Activated T-cell treated with anti-CD3 and anti-CD28 coated beads for 48 hours (primary cell): ENCODE measurements around the gene SMAD4.
A peak's percentile ranks its signal among the peaks of the same experiment; 100 is the strongest.
"Not testable (repeated sequence)": the region's sequence is repeated elsewhere in the genome, so short reads cannot be mapped to it uniquely, and the experiment has no call there.

Source experiments
- DNase-seq: peaks from one replicate; pipeline ENCODE4 v3.0.0-alpha.2; 2020; ENCODE audit warnings: low read depth

SMAD4 gene

GRCh38 chr18:51029694-51030536, at the start of gene SMAD4:
Gene SMAD4 (plus strand): TSS chr18:51030213. CDS start chr18:51047047, 16,834 bp downstream.
- peak; percentile 96 for DNase-seq

- DNase-seq, result no peak
Observed at GRCh38 chr18:50981381-50981780, 48.6 kb upstream of the SMAD4 start.

GRCh38 chr18:50982086-50982801, 47.8 kb upstream of the SMAD4 start:
- no peak for DNase-seq

DNA sequence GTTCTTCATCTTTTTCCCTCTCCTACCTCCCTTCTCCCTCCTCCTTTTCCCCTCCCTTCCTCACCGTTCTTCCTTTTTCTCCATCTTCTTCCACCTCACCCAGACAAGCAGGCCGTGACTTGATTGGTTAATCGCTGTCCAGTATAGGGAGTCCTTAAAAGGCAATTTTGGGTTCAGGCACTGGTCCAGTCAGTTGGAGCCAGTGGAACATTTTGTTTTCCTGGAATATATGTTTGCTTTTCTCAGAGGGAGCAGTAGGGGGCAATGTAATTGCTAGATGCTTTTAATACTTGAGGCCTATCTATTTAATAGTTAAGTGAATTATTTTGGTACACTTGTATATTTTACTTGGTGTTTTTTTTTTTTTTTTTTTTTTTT, 47.2 kb upstream of the SMAD4 start:
- no peak for DNase-seq

DNA sequence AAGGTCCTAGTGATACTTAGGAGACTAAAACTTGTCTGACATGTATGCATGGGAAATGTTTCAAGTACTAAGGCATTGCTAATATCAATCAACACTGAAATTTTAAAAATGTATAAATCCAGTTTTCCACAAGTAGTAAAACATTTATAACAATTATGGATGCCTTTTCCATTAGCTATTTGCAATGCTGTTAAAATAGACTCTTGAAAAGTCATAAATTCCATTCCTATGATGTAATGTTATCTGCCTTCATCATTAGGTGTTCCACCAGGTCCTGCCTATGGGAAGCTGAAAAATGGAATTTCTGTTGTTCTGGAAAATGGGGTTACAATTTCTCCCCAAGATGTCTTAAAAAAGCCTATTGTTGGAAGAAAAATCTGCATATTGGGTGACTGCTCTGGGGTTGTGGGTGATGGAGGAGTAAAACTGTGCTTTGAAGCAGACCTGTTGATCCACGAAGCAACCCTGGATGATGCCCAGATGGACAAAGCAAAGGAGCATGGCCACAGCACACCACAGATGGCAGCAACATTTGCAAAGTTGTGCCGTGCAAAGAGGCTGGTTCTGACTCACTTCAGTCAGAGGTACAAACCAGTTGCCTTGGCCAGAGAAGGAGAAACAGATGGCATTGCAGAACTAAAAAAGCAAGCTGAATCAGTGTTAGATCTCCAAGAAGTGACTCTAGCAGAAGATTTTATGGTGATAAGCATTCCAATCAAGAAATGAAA, 43.5 kb upstream of the SMAD4 start:
- DNase-seq, result no peak

DNA sequence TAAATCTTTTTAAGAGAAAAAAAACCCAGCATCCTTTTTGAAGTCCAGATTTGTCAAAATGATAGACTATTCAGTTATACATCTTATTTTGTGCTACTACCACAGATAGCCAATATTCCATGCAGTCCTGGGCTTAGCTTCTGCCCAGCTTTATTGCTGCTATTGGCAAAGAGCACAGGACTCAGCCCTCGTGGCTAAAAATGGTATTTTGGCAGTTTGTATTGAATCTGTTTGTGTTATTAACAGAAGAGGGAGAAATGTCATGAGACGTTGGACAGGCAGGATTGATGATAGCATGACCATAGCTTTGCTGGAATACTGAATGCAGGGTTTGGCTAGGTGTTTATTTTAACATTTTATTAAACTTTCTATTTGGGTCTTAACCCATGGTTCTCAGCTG, 42.8 kb upstream of the SMAD4 start:
- DNase-seq, result no peak

DNA sequence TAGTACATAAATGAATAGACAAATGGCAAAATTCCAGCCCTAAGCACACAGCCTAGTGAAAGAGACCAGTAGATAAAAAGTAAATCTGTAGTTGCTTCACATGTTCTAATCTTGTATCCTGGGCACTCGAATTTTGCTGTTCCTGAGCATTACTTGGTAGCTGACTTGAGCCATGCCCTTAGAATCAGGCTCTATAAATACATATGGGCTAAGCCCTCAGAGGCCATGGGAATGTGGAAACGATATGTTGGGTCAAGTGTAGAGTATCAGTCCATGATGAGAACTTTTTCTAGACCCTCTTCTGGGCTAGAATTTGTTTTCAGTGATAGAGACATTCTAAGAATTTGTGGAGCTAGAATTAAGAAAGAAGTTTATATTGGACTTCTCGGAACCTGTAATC, 40.3 kb upstream of the SMAD4 start:
- no peak for DNase-seq

- DNase-seq, result no peak
Observed at GRCh38 chr18:50992351-50992762, 37.7 kb upstream of the SMAD4 start.

DNA sequence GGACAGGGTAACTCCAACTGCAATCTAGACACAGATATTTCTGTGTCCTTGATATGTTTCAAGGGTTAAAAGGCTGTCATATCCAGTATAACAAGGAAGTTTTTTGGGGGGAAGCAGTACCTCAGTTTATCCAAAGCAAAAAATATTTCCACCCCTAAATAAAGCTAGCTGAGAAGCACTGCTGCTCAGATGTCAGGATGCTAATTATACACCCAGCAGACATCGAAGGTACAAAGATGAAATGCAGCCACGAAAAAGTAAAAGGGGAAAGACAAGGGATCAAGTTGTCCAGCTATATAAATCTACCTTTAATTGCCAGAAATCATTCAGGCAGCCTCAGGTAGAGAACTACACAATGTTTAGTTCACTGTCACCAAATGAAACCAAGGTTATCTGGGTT, 36.0 kb upstream of the SMAD4 start:
- DNase-seq, result no peak

- not testable (repeated sequence) for DNase-seq
Observed at GRCh38 chr18:51003174-51003573, 26.8 kb upstream of the SMAD4 start.

DNA sequence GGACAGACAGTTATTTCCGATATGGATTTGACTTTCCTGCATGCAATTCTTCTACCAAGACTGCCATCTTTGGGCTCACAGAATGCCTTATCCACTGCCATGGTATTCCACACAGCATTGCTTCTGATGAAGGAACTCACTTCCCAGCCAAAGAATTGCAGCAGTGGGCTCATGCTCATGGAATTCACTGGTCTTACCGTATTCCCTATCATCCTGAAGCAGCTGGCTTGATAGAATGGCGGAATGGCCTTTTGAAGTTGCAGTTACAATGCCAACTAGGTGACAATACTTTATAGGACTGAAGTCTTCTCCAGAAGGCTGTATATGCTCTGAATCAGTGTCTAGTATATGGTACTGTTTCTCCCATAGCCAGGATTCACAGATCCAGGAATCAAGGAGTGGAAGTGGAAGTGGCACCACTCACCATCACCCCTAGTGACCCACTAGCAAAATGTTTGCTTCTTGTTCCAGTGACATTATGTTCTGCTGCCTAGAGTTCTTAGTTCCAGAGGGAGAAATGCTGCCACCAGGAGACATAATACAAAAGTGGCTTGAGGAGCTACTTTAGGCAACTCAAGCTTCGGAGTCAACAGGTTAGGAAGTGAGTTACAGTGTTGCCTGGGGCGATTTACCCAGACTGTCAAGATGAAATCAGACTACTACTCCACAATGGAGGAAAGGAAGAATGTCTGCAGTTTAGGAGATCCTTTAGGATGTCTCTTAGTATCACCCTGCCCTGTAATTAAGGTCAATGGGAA, 23.8 kb upstream of the SMAD4 start:
- no peak for DNase-seq

DNA sequence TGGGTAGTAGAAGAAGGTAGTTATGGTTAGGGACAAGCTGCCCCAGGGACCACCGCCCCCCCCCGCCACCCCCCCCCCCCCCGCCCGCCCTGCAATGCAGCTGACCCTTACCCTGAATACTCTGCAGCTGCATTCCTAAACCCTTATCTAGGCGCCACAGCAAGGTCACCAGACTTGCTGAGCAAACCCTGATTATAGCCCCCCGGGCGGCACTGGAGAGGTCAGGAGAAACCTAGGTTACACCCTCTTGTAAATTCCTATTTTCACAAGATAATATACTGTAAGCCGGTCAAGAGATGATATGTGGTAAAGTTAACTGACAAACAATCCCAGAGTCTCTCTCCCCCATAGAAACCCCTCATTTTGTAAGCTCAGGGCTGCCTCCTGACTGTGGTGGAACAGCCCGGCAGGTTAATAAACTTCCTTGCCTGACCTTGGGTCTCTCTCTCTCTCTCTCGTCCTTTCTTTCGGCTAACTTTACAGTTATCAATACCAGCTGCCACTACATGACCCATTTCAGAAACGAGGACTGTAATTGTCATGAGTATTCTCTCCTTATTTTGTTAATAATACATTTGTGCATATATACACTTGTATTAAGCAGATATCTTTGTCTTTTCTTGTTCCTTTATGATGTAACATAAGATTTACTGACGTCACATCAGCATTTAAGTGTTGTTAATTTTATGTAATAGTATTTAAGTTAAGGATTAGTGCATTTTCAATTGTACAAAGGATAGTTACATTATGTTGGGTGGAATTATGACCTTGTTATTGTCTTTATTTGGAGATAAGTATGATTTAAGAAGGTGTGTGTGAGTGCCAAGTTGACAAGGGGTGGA, 22.8 kb upstream of the SMAD4 start:
- no peak for DNase-seq

- no peak for DNase-seq
Observed at GRCh38 chr18:51007790-51008139, 22.2 kb upstream of the SMAD4 start.

- DNase-seq, result no peak
Observed at GRCh38 chr18:51009072-51009471, 20.9 kb upstream of the SMAD4 start.

DNA sequence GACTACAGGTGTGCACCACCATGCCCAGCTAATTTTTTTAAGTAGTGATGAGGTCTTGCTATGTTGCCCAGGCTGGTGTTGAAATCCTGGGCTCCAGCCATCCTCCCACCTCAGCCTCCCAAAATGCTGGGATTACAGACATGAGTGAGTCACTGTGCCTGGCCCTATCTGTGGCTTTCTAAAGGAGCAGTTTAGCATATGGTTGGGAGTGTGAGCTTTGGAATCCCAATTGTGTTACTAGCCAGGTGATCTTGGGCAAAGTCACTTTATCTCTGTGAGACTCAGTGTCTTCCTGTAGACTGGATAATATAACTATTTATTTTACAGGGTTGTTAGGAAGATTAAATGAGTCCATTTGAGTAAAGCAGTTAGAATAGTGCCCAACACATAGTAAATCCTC, 19.8 kb upstream of the SMAD4 start:
- no peak for DNase-seq

GRCh38 chr18:51011709-51012108, 18.3 kb upstream of the SMAD4 start:
- DNase-seq, result no peak

- DNase-seq, result no peak
Observed at GRCh38 chr18:51012441-51012840, 17.6 kb upstream of the SMAD4 start.

DNA sequence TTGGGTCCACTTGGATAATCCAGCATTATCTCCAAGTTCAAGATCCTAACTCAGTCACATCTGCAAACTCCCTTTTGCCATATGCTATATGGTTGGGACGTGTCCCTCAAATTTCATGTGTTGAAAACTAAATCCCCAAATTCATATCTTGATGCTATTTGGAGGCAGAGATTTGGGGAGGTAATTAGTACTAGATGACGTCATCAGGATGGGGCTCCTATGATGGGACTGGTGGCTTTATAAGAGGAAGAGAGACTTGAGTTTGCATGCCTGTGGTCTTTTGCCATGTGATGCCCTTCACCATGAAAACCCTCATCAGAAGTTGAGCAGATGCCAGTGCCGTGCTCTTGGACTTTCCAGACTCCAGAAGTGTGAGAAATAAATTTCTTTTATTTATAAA, 16.8 kb upstream of the SMAD4 start:
- no peak for DNase-seq

DNA sequence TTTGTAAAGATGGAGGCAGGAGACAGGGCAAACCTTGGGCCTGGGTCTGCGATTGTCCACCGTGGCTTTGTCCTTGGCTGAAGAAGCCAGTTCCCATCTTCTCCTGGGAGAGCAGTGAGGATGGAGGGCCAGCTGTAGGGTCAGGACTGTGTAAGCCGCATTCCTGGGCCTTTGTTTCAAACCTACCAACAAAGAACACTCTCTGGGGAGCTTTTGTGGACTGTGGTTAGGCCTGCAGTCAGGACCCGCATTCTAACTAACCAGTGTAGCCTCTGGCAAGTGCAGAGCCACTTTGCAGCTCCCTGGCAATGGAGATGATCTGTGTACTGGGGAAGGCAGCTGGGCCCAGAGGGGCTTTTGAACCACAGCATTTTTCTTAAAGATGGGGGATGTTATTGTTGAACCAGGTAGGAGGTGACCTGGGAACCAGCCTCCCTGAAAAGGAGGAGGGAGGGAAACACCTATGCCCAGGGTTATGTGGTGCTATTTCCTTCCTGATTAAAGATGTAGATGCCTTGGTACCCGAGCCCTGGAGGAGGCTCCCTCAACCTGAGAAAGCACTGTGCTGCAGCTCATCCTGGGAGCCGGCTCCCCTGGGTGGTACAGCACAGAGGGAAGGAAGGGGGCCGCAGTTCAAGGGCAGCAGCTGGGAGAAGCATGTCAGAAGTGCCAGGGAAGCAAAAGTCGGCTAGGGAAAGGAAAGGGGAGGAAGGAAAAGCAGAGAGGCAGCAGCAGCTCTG, 12.7 kb upstream of the SMAD4 start:
- no peak for DNase-seq

- no peak for DNase-seq
Observed at GRCh38 chr18:51020536-51020935, 9.5 kb upstream of the SMAD4 start.
